PC-3 (cell line): ENCODE measurements around the gene PKN1. TPM values are rescaled to one million over a fixed set of nuclear protein-coding genes. Genes with fewer than 3 reads are reported as not detected.

ENCODE experiments used
- ATAC-seq: fragments of 200-7000 bp; cut with Tn5 transposase; 2 replicates; pipeline ENCODE4 v1.9.1; 2020; ENCODE audit warnings: mild to moderate bottlenecking, moderate library complexity
- BruUV-seq: library from RNA; stranded (reverse); fragments of 400-500 nt; replicated peaks from 2 replicates; lab custom pipeline; 2021; lab: Mats Ljungman, UMichigan
- CTCF ChIA-PET: fragments of 300-600 bp; sonication (Branson Sonifier 250); formaldehyde crosslinking; loops from one replicate; lab custom pipeline; 2022; ENCODE audit warnings: antibody characterized with exemption; lab: Charles Lee
- POLR2A ChIA-PET: fragments of 300-600 bp; sonication (Branson Sonifier 250); formaldehyde crosslinking; loops from one replicate; lab custom pipeline; 2022; ENCODE audit warnings: antibody characterized with exemption; ENCODE audit not compliant: unreplicated experiment; lab: Charles Lee
- DNase-seq: peaks from one replicate; pipeline ENCODE4 v3.0.0-alpha.2; 2015
- H2AFZ ChIP-seq: fragments of 300-600 bp; sonication (generic); 2 replicates; pipeline ENCODE4 v1.6.0; 2016; ENCODE audit warnings: antibody characterized with exemption, low read length
- H3F3A ChIP-seq: fragments of 300-600 bp; sonication (generic); one replicate; pipeline ENCODE4 v1.6.0; 2017; ENCODE audit warnings: antibody characterized with exemption, low read length, control low read depth, mild to moderate bottlenecking; ENCODE audit not compliant: unreplicated experiment
- H3K27ac ChIP-seq: fragments of 300-600 bp; sonication (generic); 2 replicates; pipeline ENCODE4 v1.5.1; 2016; ENCODE audit warnings: mild to moderate bottlenecking, low read length
- H3K27me3 ChIP-seq: fragments of 300-600 bp; sonication (generic); 2 replicates; pipeline ENCODE4 v1.6.1; 2016; ENCODE audit warnings: low read length, mixed read lengths
- H3K36me3 ChIP-seq: fragments of 300-600 bp; sonication (generic); 2 replicates; pipeline ENCODE4 v1.6.1; 2016; ENCODE audit warnings: low read depth, mixed run types, low read length, mixed read lengths
- H3K4me1 ChIP-seq: fragments of 300-600 bp; sonication (generic); 2 replicates; pipeline ENCODE4 v1.5.1; 2016; ENCODE audit warnings: low read length; ENCODE audit not compliant: insufficient read depth
- H3K4me2 ChIP-seq: fragments of 300-600 bp; sonication (generic); 2 replicates; pipeline ENCODE4 v1.6.0; 2016; ENCODE audit warnings: low read length
- H3K4me3 ChIP-seq: fragments of 300-600 bp; sonication (generic); 2 replicates; pipeline ENCODE4 v1.5.1; 2016; ENCODE audit warnings: mild to moderate bottlenecking, low read length, mixed read lengths
- H3K79me2 ChIP-seq: fragments of 300-600 bp; sonication (generic); 2 replicates; pipeline ENCODE4 v1.6.1; 2017; ENCODE audit warnings: low read length, mixed read lengths
- H3K9ac ChIP-seq: fragments of 300-600 bp; sonication (generic); 2 replicates; pipeline ENCODE4 v1.6.0; 2016; ENCODE audit warnings: mild to moderate bottlenecking, low read length
- H3K9me2 ChIP-seq: fragments of 300-600 bp; sonication (generic); replicated peaks from 2 replicates; pipeline ENCODE4 v1.6.1; 2016; ENCODE audit warnings: mixed run types, low read length, mixed read lengths
- H3K9me3 ChIP-seq: fragments of 300-600 bp; sonication (generic); 2 replicates; pipeline ENCODE4 v1.6.1; 2016; ENCODE audit warnings: low read length, mixed read lengths
- H4K20me1 ChIP-seq: fragments of 300-600 bp; sonication (generic); 2 replicates; pipeline ENCODE4 v1.6.1; 2016; ENCODE audit warnings: low read length, mixed read lengths
- CTCF ChIP-seq: fragments of 300-600 bp; sonication (generic); conservative IDR thresholded peaks from 2 replicates; pipeline ENCODE4 v1.5.1; 2017; ENCODE audit warnings: antibody characterized with exemption, low read depth, mild to moderate bottlenecking, low read length
- EZH2 ChIP-seq: fragments of 300-600 bp; sonication (generic); IDR thresholded peaks from one replicate; pipeline ENCODE4 v1.6.1; 2017; ENCODE audit warnings: antibody characterized with exemption, mild to moderate bottlenecking, low read length; ENCODE audit not compliant: unreplicated experiment
- EZH2phosphoT487 ChIP-seq: fragments of 300-600 bp; sonication (generic); IDR thresholded peaks from 2 replicates; pipeline ENCODE4 v1.6.1; 2018; ENCODE audit warnings: mild to moderate bottlenecking, antibody characterized with exemption, low read length, borderline replicate concordance
- intact Hi-C: fragments of 100-400 bp; cut with micrococcal nuclease; formaldehyde crosslinking; loops from 2 replicates; pipeline ENCODE4 v1.9.0; 2023
- total RNA-seq: library from RNA; depleted of rRNA; stranded (reverse); fragments of >200 nt; gene quantifications from 2 replicates; pipeline ENCODE4 v1.2.3, GENCODE V29; 2014

PKN1 gene
- total RNA-seq, 1 experiment from 2014 or later = 186 TPM

GRCh38 chr19:14494910-14495671, 62.0 kb downstream of the PKN1 start:
- Histone ChIP-seq H3K4me1 (peaks cover 24% of the 10 kb centered on the region), H3K36me3 (peaks cover 14% of the 10 kb centered on the region; the same call in 1 of the 2 replicates), H3K9me3 (no peaks in the 10 kb centered on the region), H3K9me2 (no peaks in the 10 kb centered on the region), H4K20me1 (peaks cover 18% of the 10 kb centered on the region), H3K27ac (peak overlapping the region; percentile 81), H2AFZ (peak overlapping the region; percentile 49; the same call in 1 of the 2 replicates), H3K27me3 (no peaks in the 10 kb centered on the region), H3K79me2 (peaks cover 45% of the 10 kb centered on the region), H3K4me3 (peak overlapping the region; percentile 93), H3F3A (peaks cover 5% of the 10 kb centered on the region), H3K4me2 (peak overlapping the region; percentile 97), H3K9ac (peak overlapping the region; percentile 85)
- intact Hi-C loops = no loop called here
- ATAC-seq (peak; percentile 9), DNase-seq (peak; percentile 79)
- POLR2A ChIA-PET = interaction anchor here (0.5 kb wide), 2 partner anchors 8 to 114 kb away, joined by 3 to 9 read pairs; no protein-coding TSS in a partner anchor
- CTCF ChIA-PET = interaction anchor here (0.6 to 0.9 kb wide), 2 partner anchors 11 to 23 kb away, joined by 3 to 5 read pairs; partner anchors contain the start of gene DNAJB1
- TF ChIP-seq EZH2 (no peak), EZH2phosphoT487 (no peak), CTCF (no peak)
- no TSS peak for BruUV-seq

- CTCF ChIA-PET = interaction anchor here (0.6 to 2.2 kb wide), 2 partner anchors 10 to 39 kb away, joined by 3 to 15 read pairs; no protein-coding TSS in a partner anchor
- Histone ChIP-seq H3K4me1 (peaks cover 24% of the 10 kb centered on the region), H2AFZ (peak overlapping the region; percentile 49; the same call in 1 of the 2 replicates), H3K9me3 (no peaks in the 10 kb centered on the region), H3K9me2 (no peaks in the 10 kb centered on the region), H3K4me3 (peak overlapping the region; percentile 93), H4K20me1 (peaks cover 18% of the 10 kb centered on the region), H3K36me3 (peaks cover 14% of the 10 kb centered on the region; the same call in 1 of the 2 replicates), H3K27me3 (no peaks in the 10 kb centered on the region), H3K27ac (peak overlapping the region; percentile 81), H3K4me2 (peak overlapping the region; percentile 97), H3F3A (peaks cover 5% of the 10 kb centered on the region), H3K9ac (peak overlapping the region; percentile 85), H3K79me2 (peaks cover 45% of the 10 kb centered on the region)
- no TSS peak for BruUV-seq
- TF ChIP-seq CTCF = no peak
- TF ChIP-seq EZH2 = no peak
- TF ChIP-seq EZH2phosphoT487 = no peak
- ATAC-seq (peak; percentile 1), DNase-seq (no peak)
- intact Hi-C loops = loop anchor here (1.0 to 2.0 kb wide), 3 partner anchors 11 to 33 kb away; partner anchors contain the start of genes PTGER1 and TECR
- POLR2A ChIA-PET = interaction anchor here (0.5 to 1.0 kb wide), 3 partner anchors 9 to 113 kb away, joined by 3 to 9 read pairs (median 3); no protein-coding TSS in a partner anchor
Measured at GRCh38 chr19:14495672-14496028, 62.5 kb downstream of the PKN1 start.
